Hepatocyte (in vitro differentiated cells): ENCODE data around the gene TANGO2.

Experiments
- CTCF ChIP-seq: fragments of 200-600 bp; sonication (generic); IDR thresholded peaks from 2 replicates; pipeline ENCODE4 v1.5.1; 2016; ENCODE audit warnings: antibody characterized with exemption, mild to moderate bottlenecking; ENCODE audit not compliant: poor library complexity
- EZH2phosphoT487 ChIP-seq: fragments of 200-600 bp; sonication (generic); IDR thresholded peaks from one replicate; pipeline ENCODE4 v1.6.1; 2018; ENCODE audit warnings: antibody characterized with exemption, mild to moderate bottlenecking, low read depth, moderate library complexity; ENCODE audit not compliant: unreplicated experiment, severe bottlenecking

- TF ChIP-seq CTCF (no peak), EZH2phosphoT487 (no peak)
Observed at GRCh38 chr22:20011993-20012740, 8.7 kb upstream of the TANGO2 start.
